SK-N-SH (cell line): ENCODE results near the gene TKT.

Source experiments
- CHD2 ChIP-seq: fragments of 150-350 bp; IDR thresholded peaks from 2 replicates; pipeline ENCODE4 v1.6.1; 2018; ENCODE audit warnings: low read length; ENCODE audit not compliant: partially characterized antibody
- CTCF ChIP-seq: fragments of 200-600 bp; sonication (generic); IDR thresholded peaks from 2 replicates; pipeline ENCODE4 v1.6.1; 2017; ENCODE audit warnings: antibody characterized with exemption, mild to moderate bottlenecking, moderate library complexity
- EP300 ChIP-seq, 2 experiments: IDR thresholded peaks; 2 replicates each; pipeline versions ENCODE4 v1.4.0 to v1.6.1; 2012; ENCODE audit warnings: borderline replicate concordance in 1 of 2, low read depth in 1 of 2, low read length in 1 of 2
- GABPA ChIP-seq: IDR thresholded peaks from 2 replicates; pipeline ENCODE4 v1.4.0; 2012; ENCODE audit warnings: low read depth, mild to moderate bottlenecking
- JUND ChIP-seq: IDR thresholded peaks from 2 replicates; pipeline ENCODE4 v1.4.0; 2012
- MAX ChIP-seq: IDR thresholded peaks from 2 replicates; pipeline ENCODE4 v1.4.0; 2012; ENCODE audit warnings: low read depth
- MXI1 ChIP-seq: IDR thresholded peaks from 2 replicates; pipeline ENCODE4 v1.6.1; 2012; ENCODE audit warnings: mild to moderate bottlenecking, low read depth, low read length, improper control_type of control experiment
- RAD21 ChIP-seq: IDR thresholded peaks from 2 replicates; pipeline ENCODE4 v1.6.1; 2012; ENCODE audit warnings: mild to moderate bottlenecking, low read length
- RCOR1 ChIP-seq: fragments of 150-350 bp; IDR thresholded peaks from 2 replicates; pipeline ENCODE4 v1.6.1; 2017; ENCODE audit warnings: antibody characterized with exemption, low read length
- SIN3A ChIP-seq: IDR thresholded peaks from 2 replicates; pipeline ENCODE4 v1.6.1; 2012; ENCODE audit warnings: low read depth, mild to moderate bottlenecking, low read length, moderate library complexity, borderline replicate concordance
- SMC3 ChIP-seq: IDR thresholded peaks from 2 replicates; pipeline ENCODE4 v1.6.1; 2012; ENCODE audit warnings: low read depth, low read length, improper control_type of control experiment
- TAF1 ChIP-seq: IDR thresholded peaks from 2 replicates; pipeline ENCODE4 v1.6.1; 2012; ENCODE audit warnings: low read depth, mild to moderate bottlenecking, low read length, moderate library complexity, borderline replicate concordance
- USF2 ChIP-seq: fragments of 150-350 bp; IDR thresholded peaks from 2 replicates; pipeline ENCODE4 v1.6.1; 2017; ENCODE audit warnings: antibody characterized with exemption, low read length, low read depth, borderline replicate concordance
- ZBTB33 ChIP-seq: IDR thresholded peaks from 2 replicates; pipeline ENCODE4 v1.4.0; 2012; ENCODE audit warnings: low read depth, borderline replicate concordance

GRCh38 chr3:53229171-53229570 lies 26.7 kb downstream of the TKT start:
- TF ChIP-seq EP300 (IDR thresholded peaks at IDR 0.05; ENCODE audit: borderline replicate concordance in 1 of 2, low read depth in 1 of 2, low read length in 1 of 2): no peak
- no peak for TF ChIP-seq ZBTB33
- no peak for TF ChIP-seq SMC3
- no peak for TF ChIP-seq CTCF
- no peak for TF ChIP-seq MAX
- TF ChIP-seq RCOR1: no peak
- TF ChIP-seq MXI1: no peak
- no peak for TF ChIP-seq CHD2
- TF ChIP-seq JUND: no peak
- TF ChIP-seq USF2: no peak
- no peak for TF ChIP-seq RAD21
- TF ChIP-seq GABPA: no peak
- TF ChIP-seq TAF1: no peak
- no peak for TF ChIP-seq SIN3A
